Panc1 (cell line): Measurements from ENCODE around the gene CAD.

Experiments
- POLR2AphosphoS5 ChIP-seq: IDR thresholded peaks from 2 replicates; pipeline ENCODE4 v1.6.1; 2012; ENCODE audit warnings: mild to moderate bottlenecking, low read depth, low read length, moderate library complexity
- TF ChIP-seq, protein P1 (sequence below): fragments of 450-650 bp; IDR thresholded peaks from 2 replicates; pipeline ENCODE4 v1.5.1; 2017; ENCODE audit warnings: mild to moderate bottlenecking

DNA sequence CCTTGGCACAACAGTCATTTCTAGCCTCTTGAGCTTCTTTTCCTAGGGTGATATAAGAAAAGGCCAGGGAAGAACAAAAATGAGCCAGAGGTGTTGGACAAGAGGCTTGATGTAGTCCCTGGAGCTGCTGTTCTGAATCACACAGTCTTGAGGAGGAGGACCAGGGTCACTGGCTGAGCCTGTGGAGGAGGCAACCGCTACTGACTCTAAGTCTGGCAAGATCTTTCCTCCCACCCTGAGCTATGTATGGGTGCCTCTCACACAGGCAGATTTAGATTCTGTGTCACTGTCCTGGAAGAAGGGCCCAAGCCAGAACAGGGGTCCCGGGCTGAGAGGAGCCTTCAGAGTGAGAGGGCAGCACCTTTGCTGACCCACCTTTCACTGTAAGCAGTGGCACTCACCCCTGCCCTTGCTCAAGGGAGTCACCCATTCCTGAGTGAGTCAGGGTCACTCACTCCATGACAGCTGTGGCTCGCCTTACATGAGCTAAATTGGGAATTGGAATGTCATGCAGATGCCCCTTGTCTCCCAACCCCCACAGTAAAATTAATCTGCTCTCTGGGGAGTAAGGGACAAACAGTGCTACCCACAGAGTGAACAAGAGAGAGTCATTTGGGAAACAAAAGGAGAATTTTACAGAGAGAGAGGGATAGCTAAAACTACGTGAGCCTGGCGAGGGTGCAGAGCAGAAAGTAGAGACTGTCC lies 64.8 kb downstream of the CAD start, which contains the start of gene TRIM54:
- TF ChIP-seq, protein P1, sequence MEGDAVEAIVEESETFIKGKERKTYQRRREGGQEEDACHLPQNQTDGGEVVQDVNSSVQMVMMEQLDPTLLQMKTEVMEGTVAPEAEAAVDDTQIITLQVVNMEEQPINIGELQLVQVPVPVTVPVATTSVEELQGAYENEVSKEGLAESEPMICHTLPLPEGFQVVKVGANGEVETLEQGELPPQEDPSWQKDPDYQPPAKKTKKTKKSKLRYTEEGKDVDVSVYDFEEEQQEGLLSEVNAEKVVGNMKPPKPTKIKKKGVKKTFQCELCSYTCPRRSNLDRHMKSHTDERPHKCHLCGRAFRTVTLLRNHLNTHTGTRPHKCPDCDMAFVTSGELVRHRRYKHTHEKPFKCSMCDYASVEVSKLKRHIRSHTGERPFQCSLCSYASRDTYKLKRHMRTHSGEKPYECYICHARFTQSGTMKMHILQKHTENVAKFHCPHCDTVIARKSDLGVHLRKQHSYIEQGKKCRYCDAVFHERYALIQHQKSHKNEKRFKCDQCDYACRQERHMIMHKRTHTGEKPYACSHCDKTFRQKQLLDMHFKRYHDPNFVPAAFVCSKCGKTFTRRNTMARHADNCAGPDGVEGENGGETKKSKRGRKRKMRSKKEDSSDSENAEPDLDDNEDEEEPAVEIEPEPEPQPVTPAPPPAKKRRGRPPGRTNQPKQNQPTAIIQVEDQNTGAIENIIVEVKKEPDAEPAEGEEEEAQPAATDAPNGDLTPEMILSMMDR: no peak
- TF ChIP-seq POLR2AphosphoS5: no peak
